ENCODE results near the gene PARP14.
"Not testable (repeated sequence)": the region's sequence is repeated elsewhere in the genome, so short reads cannot be mapped to it uniquely, and the experiment has no call there.

PARP14 gene, protein sequence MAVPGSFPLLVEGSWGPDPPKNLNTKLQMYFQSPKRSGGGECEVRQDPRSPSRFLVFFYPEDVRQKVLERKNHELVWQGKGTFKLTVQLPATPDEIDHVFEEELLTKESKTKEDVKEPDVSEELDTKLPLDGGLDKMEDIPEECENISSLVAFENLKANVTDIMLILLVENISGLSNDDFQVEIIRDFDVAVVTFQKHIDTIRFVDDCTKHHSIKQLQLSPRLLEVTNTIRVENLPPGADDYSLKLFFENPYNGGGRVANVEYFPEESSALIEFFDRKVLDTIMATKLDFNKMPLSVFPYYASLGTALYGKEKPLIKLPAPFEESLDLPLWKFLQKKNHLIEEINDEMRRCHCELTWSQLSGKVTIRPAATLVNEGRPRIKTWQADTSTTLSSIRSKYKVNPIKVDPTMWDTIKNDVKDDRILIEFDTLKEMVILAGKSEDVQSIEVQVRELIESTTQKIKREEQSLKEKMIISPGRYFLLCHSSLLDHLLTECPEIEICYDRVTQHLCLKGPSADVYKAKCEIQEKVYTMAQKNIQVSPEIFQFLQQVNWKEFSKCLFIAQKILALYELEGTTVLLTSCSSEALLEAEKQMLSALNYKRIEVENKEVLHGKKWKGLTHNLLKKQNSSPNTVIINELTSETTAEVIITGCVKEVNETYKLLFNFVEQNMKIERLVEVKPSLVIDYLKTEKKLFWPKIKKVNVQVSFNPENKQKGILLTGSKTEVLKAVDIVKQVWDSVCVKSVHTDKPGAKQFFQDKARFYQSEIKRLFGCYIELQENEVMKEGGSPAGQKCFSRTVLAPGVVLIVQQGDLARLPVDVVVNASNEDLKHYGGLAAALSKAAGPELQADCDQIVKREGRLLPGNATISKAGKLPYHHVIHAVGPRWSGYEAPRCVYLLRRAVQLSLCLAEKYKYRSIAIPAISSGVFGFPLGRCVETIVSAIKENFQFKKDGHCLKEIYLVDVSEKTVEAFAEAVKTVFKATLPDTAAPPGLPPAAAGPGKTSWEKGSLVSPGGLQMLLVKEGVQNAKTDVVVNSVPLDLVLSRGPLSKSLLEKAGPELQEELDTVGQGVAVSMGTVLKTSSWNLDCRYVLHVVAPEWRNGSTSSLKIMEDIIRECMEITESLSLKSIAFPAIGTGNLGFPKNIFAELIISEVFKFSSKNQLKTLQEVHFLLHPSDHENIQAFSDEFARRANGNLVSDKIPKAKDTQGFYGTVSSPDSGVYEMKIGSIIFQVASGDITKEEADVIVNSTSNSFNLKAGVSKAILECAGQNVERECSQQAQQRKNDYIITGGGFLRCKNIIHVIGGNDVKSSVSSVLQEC (N-terminal part only)

DNA sequence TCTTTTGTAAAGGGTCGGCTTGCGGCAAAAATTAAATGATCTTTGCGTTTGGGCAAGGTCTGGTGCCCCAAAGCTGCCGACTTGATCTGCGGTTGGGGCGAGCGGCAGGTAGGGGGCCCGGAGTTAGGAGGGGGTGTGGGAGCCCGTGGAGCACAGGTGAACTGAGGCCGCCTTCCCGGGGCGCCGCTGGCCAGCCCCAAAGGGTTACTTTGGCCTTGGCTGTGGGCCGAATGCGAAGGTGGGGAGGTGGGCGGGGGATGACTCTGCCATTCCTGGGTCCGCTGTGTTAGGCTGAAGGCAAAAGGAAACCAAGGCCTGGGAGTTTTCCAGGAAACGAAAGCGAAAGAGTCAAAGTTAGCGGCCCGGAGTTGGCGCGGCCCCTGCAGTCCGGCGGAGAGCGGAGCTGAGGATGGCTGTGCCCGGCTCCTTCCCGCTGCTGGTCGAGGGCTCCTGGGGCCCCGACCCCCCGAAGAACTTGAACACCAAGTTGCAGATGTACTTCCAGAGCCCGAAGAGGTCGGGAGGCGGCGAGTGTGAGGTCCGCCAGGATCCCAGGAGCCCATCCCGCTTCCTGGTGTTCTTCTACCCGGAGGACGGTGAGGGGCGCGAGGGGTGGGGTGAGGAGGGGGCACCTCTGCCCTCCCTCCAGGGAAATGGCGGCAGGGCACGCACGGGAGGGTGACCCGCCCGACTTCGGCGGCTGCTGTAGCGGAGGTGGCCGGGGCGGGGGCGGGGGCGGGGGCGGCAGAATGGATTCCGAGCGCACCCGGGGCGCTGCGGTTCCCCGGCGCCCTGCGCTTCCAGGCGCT, at the start of gene PARP14:
PARP14 (plus strand) TSS at position 365 of the 809 bp plus-strand sequence; CDS start at position 410, 45 bp downstream.
- peak; percentile 31 for DNase-seq

DNA sequence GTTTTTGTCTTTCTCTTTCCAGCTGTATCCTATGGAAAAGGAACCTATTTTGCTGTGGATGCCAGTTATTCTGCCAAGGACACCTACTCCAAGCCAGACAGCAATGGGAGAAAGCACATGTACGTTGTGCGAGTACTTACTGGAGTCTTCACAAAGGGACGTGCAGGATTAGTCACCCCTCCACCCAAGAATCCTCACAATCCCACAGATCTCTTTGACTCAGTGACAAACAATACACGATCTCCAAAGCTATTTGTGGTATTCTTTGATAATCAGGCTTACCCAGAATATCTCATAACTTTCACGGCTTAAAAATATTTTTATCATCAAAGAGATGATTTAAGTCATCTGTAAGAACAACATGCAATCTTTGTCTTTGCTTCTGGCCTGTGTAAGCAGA, 44.9 kb upstream of the PARP14 start:
- no peak for DNase-seq

DNA sequence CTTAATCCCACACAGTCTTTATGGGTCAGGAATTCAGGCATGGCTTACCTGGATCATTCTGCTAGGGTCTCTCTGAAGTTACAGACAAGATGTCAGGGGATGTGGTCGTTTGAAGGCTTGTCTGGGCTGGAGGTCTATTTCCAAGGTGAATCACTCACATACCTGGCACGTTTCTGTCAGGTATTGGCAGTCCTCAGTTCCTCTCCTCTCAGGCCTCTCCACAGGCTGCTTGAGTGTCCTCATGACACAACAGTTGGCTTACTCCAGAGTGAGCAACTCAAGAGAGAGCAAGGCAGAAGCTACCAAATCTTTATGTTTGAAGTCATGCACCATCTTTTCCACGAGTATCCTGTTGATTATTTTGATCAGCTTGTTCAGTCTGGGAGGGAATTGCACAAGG, 43.9 kb upstream of the PARP14 start:
- no peak for DNase-seq

DNA sequence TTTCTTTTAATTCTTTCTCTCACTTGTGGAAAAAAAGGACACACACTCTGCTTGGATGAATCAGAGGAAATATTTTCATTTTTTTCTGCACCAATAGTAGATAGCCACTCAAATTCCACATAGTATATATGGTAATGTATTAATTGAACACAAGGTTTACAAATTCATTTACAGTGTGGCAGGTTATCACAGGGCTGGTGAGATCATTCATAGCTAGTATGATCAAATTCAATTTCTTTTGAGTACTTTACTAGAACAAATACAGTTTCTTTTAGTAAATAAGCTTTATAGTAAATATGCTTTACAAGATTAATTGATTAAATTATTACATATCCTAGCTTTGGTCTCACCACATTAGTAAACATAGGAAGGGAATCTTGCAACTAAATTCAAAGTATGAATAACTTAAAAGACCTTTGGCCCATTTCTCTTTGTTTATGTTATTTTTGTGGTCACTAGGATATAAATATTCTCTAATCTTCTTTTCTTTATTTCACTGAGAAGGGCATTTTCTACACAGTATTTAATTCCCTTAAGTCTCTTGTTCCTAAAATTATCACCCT, 40.1 kb upstream of the PARP14 start:
- no peak for DNase-seq

DNA sequence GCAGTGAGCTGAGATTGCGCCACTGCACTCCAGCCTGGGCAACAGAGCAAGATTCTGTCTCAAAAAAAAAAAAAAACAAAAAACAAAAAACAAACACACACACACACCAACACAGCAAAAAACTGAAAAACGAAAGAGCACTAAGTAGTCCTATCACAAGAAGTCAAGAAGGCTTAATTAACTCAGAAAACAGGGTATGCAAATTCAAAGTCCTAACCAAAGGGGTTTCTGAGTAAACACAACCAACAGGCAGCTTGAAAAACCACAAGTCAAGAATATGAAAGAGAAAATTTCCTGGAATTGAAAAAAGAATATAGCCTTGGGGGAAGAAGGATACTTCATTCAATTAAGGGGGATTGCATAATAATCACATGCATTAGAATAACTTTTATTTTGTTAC, 37.7 kb upstream of the PARP14 start:
- DNase-seq, result no peak

DNA sequence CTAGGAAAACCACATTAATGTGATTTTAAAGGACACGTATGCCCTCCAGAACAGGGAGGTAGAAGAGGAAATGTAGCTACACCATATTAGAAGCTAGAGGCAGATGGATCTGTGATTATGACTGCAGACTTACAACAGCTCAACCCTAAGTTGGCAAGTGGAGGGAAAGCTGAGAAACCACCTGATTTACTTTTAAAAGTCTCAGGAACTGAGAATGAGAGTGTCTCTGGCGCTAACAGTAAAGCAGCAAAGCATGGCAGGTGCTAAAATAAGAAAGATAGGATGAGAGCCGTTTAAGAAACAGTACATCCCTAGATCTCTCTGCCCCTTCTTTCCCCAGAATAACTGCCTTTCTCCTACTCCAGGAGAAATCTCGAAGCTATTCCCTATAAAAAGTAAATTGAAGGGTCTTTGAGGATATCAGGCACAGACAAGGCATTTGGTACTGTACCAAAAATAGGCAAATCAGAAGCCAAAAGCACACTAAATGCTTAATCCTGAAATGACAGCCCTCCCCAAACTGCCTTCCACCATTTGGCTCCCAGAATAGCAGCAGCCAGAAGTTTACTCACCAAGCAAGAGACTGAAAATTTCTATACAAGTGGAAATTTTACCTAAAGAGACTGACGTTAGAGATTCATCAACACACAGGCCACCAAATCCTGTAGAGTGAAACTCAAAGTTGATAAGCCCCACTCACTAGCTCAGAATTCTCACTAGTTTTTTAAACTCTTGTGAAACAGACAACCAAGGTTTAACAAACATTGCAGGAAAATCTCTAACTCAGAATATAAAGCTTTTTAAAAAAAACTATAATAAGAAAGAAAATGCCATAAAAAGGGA, 34.3 kb upstream of the PARP14 start:
- DNase-seq, result no peak

DNA sequence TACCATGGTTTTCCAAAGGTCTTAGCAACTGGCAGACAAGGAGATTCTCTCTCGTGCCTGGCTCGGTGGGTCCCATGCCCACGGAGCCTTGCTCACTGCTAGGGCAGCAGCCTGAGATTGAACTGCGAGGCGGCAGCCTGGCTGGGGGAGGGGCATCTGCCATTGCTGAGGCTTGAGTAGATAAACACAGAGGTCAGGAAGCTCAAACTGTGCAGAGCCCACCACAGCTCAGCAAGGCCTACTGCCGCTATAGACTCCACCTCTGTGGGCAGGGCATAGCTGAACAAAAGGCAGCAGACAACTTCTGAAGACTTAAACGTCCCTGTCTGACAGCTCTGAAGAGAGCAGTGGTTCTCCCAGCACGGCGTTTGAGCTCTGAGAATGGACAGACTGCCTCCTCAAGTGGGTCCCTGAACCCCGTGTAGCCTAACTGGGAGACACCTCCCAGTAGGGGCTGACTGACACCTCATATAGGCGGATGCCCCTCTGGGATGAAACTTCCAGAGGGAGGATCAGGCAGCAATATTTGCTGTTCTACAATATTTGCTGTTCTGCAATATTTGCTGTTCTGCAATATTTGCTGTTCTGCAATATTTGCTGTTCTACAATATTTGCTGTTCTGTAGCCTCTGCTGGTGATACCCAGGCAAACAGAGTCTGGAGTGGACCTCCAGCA, 29.3 kb upstream of the PARP14 start:
- not testable (repeated sequence) for DNase-seq

DNA sequence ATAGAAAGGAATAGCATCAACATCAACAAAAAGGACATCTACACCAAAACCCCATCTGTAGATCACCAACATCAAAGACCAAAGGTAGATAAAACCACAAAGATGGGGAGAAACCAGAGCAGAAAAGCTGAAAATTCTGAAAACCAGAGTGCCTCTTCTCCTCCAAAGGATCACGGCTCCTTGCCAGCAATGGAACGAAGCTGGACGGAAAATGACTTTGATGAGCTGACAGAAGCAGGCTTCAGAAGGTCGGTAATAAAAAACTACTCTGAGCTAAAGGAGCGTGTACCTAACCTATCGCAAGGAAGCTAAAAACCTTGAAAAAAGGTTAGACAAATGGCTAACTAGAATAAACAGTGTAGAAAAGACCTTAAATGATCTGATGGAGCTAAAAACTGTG, 28.7 kb upstream of the PARP14 start:
- not testable (repeated sequence) for DNase-seq

DNA sequence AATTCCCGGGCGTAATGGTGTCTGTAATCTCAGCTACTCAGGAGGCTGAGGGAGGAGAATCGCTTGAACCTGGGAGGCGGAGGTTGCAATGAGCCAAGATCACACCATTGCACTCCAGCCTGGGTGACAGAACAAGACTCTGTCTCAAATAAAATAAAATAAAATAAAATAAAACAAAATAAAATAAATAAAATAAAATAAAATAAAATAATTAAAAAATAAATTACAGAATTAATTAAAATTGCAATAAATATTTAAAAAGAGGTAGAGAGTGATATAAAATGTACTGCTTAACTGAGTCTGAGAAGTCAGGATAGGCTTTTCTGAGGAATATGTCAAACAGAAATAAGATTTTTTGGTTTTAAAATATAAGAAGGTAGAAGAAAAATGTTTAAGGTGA, 22.3 kb upstream of the PARP14 start:
- not testable (repeated sequence) for DNase-seq

DNA sequence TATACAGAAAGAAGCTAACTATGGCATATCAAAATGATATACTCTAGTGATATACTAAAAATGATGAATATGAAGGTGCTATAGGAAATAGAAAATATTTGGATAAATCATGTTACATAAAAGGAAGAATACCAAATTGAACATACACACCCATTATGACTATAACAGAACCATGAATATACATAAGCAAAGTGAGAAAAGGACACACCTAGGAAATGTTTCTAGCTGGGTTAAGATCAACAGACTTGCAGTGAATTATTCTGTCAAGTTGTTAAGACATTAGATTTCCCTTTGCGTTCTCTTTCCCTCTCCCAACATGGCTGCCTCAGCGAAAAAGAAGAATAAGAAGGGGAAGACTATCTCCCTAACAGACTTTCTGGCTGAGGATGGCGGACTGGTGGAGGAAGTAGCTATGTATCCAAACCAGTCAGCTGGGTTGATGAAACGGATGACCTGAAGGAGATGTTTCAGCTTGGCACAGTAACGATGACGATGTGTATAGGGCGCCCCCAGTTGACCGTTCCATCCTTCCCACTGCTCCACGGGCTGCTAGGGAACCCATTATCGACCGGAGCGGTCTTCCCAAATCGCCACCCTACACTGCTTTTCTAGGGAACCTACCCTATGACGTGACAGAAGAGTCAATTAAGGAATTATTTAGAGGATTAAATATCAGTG, 20.2 kb upstream of the PARP14 start:
- DNase-seq, result no peak

DNA sequence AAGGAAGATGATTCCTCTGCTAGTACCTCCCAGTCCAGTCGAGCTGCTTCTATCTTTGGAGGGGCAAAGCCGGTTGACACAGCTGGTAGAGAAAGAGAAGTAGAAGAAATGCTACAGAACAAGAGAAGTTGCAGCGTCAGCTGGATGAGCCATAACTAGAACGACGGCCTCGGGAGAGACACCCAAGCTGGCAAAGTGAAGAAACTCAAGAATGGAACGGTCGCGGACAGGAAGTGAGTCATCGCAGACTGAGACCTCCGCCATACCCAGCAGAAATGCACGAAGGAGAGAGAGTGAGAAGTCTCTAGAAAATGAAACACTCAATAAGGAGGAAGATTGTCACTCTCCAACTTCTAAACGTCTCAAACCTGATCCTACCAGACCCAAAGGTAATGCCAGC, 19.0 kb upstream of the PARP14 start:
- DNase-seq, result no peak

DNA sequence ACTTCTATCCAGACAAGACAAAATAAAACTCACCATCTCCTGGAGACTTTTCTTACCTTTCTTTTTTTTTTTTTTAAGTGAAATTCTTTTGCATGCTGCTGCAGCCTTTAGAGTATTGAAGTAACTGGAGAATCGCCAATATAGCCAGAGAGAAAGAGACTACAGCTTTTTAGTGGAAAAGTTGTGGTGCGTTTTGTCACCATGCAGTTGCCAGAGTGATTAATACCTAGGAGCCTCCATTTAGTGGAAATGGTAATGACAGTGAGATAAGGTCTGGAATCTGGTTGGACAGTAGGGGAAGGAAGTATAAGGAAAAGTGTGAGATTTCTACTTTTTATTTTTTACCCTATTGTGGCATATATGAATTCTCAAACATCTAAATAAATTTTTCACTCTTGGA, 18.1 kb upstream of the PARP14 start:
- DNase-seq, result no peak

DNA sequence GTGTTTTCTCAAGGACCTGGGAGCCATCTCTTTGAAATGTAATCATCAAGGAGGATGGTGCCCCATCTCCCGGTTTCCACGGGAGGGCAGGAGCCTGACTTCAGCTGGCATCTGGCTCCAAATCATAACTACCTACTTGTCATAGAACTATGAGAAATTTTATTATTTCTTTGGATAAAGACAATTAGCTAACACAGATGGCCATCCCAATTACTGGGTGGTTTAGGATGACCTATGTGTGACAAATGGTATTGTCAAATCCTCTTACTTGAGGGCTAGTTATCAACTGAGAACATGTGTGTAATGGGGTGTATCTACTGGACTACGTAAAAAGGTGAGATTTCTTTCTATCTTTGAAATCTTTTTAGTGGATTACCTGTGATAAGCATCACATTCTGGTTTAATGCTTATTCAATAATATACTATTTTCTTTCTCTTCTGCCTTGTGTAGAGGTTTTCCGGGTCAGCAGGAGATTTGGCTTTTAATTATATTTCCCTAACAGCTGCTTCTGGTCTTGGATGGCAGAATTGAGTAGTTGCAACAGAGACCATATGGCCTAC, 15.3 kb upstream of the PARP14 start:
- DNase-seq, result no peak

DNA sequence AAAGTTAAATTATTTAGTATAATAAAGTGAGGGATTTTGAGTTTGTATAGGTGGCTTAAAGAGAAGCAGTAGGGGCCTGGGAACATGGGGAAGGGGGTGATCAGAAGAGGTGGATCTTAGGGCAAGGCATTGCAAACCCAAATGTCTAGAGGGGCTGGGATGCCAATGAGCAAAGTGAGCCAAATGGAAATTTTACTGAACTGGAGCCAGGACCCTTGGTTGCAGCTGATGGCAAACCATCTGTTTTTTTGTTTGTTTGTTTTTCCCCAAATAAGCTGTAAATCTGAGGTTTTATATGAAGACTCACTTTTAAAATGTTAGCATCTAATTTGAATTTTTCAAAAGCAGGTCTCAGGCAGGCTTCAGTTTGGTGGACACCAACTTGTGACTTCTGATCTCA, 14.8 kb upstream of the PARP14 start:
- DNase-seq, result no peak

DNA sequence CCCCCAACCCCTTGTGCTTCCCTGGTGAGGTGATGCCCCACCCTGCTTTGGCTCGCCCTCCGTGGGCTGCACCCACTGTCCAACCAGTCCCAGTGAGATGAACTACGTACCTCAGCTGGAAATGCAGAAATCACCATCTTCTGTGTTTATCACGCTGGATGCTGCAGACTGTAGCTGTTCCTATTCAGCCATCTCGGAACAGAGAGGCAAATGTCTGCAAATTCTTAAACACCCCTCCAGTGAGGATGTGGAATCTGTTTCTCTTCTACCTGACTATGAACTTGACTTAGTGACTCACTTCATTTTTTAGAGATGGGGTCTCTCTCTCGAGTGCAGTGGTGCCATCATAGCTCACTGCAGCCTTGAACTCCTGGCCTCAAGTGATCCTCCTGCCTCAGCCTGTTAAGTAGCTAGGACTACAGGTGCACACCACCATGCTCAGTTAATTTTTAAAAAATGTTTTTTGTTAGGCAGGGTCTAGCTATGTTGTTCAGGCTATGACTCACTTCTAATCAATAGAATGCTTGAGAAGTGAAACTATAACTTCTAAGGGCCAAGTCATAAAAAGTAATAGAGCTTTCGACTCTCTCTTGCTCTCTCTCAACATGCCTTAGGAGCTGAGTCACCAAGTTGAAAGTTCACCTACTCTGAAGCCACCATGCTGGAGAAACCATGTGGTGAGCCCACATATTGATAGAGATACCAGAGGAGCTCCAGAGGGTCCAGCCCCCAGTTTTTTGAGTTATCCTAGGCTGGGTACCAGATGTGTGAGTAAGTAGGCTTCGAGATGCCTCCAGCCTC, 11.5 kb upstream of the PARP14 start:
- no peak for DNase-seq

DNA sequence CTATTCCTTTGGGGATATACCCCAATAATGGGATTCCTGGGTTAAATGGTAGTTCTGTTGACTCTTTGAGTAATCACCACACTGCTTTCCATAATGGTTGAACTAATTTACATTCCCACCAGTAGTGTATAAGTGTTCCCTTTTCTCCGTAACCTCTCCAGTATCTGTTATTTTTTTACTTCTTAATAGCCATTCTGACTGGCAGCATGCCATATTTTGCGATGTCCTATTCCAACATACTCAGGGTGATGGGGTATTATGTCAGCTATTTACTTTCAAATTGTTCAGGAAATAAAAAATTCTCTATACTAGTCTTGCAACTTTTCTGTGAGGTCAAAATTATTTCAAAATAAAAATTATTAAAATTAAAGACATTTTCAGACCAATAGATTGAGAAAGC, 9.1 kb upstream of the PARP14 start:
- no peak for DNase-seq

DNA sequence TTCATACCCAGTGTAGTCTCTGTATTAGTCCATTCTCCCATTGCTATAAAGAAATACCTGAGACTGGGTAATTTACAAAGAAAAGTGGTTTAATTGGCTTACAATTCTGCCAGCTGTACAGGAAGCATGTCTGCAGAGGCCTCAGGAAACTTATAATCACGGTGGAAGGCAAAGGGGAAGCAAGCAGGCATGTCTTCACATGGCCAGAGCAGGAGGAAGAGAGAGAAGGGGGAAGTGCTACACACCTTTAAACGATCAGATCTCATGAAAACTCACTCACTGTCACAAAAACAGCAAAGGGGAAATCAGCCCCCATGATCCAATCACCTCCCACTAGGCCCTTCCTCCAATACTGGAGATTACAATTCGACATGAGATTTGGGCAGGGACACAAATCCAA, 6.3 kb upstream of the PARP14 start:
- DNase-seq, result no peak

DNA sequence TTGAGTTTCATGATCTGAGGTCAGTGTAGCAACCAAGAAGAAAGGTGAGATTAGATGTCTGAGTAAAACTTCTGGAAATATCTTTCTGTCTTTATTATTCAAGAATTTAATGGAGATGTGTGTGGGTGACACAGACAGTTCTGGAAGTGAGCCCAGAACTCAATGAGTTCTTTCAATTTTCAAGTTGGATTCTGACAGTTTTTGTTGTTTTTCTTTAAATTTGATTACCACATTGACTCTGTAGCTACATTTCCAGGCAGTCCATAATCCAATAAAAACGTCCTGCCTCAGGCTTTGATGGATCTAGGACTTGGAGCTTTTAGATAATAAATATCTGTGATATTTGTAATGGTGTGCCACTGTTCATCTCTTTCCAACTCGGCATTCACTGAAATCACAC, 3.9 kb upstream of the PARP14 start:
- no peak for DNase-seq

DNA sequence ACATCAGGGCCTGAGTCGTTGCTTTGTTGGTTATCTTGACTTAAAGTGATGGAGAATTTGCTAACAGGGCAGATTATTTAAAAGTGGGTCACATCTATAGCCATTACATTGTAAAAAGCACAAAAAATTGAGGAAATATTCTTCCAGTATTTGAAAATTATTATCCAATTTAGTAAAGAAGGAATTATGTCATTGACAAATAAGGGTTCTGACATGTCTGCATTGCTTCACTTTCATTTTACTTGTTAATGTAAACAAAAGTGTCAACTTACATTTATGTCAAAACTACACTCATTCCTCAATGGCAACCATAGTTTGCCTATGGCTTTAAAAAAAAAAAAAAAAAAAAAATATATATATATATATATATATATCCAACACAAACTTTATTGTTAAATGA, 3.4 kb upstream of the PARP14 start:
- DNase-seq, result no peak

Measured in NCI-H345 (cell line).